ENCODE measurements around the gene RABL2A. TPM values are rescaled to one million over a fixed set of nuclear protein-coding genes. Genes with fewer than 3 reads are reported as not detected.
"Not testable (repeated sequence)": the region's sequence is repeated elsewhere in the genome, so short reads cannot be mapped to it uniquely, and the experiment has no call there.

RABL2A gene
- total RNA-seq, 1 experiment from 2014 or later, result 17.6 TPM

DNA sequence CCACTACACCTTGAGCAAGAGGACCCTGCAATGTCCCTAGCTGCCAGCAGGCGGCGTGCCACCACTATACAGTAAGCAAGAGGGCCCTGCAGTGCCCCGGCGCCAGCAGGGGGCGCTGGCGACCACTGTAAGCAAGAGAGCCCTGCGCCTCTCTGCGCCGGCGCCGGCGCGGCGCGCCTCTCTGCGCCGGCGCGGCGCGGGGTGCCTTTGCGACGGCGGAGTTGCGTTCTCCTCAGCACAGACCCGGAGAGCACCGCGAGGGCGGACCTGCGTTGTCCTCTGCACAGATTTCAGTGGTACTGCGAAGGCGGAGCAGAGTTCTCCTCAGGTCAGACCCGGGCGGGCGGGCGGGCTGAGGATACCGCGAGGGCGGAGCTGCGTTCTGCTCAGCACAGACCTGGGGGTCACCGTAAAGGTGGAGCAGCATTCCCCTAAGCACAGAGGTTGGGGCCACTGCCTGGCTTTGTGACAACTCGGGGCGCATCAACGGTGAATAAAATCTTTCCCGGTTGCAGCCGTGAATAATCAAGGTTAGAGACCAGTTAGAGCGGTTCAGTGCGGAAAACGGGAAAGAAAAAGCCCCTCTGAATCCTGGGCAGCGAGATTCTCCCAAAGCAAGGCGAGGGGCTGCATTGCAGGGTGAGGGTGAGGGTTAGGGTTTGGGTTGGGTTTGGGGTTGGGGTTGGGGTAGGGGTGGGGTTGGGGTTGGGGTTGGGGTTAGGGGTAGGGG, 24.9 kb upstream of the RABL2A start:
- not testable (repeated sequence) for H3K4me3 Mint-ChIP-seq (ENCODE audit: unreplicated experiment)
- peak; percentile 10 for DNase-seq (ENCODE audit: unreplicated experiment)
- CTCF ChIA-PET, result interaction anchor here (0.6 to 0.7 kb wide), 2 partner anchors 485 to 933 kb away, joined by 4 read pairs; no protein-coding TSS in a partner anchor

DNA sequence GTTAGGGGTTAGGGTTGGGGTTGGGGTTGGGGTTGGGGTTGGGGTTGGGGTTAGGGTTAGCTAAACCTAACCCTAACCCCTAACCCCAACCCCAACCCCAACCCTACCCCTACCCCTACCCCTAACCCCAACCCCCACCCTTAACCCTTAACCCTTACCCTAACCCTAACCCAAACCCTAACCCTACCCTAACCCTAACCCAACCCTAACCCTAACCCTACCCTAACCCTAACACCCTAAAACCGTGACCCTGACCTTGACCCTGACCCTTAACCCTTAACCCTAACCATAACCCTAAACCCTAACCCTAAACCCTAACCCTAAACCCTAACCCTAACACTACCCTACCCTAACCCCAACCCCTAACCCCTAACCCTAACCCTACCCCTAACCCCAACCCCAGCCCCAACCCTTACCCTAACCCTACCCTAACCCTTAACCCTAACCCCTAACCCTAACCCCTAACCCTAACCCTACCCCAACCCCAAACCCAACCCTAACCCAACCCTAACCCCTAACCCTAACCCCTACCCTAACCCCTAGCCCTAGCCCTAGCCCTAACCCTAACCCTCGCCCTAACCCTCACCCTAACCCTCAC, 24.1 kb upstream of the RABL2A start:
- Mint-ChIP-seq H3K4me3 (ENCODE audit: unreplicated experiment) (peak overlapping the region; percentile 80), H3K36me3 (ENCODE audit: insufficient read depth, unreplicated experiment) (peaks cover 19% of the 10 kb centered on the region), H3K9me3 (ENCODE audit: unreplicated experiment) (no peaks in the 10 kb centered on the region), H3K27ac (ENCODE audit: low read depth, unreplicated experiment) (peak overlapping the region; percentile 86), H3K27me3 (ENCODE audit: insufficient read depth, unreplicated experiment) (no peaks in the 10 kb centered on the region), H3K4me1 (ENCODE audit: insufficient read depth, unreplicated experiment) (no peaks in the 10 kb centered on the region)
- TF ChIP-seq, protein P1, sequence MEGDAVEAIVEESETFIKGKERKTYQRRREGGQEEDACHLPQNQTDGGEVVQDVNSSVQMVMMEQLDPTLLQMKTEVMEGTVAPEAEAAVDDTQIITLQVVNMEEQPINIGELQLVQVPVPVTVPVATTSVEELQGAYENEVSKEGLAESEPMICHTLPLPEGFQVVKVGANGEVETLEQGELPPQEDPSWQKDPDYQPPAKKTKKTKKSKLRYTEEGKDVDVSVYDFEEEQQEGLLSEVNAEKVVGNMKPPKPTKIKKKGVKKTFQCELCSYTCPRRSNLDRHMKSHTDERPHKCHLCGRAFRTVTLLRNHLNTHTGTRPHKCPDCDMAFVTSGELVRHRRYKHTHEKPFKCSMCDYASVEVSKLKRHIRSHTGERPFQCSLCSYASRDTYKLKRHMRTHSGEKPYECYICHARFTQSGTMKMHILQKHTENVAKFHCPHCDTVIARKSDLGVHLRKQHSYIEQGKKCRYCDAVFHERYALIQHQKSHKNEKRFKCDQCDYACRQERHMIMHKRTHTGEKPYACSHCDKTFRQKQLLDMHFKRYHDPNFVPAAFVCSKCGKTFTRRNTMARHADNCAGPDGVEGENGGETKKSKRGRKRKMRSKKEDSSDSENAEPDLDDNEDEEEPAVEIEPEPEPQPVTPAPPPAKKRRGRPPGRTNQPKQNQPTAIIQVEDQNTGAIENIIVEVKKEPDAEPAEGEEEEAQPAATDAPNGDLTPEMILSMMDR (IDR thresholded peaks at IDR 0.05; ENCODE audit: unreplicated experiment), result no peak
- intact Hi-C loops (cut with micrococcal nuclease), result no loop called here
- no TSS peak for BruUV-seq (replicated peaks)
- ChIA-PET POLR2A (interaction anchor here (0.7 to 1.8 kb wide), 3 partner anchors 19 to 263 kb away, joined by 3 to 6 read pairs (median 3); partner anchors contain the start of gene SLC35F5), CTCF (interaction anchor here (0.7 kb wide), 2 partner anchors 121 to 246 kb away, joined by 3 to 4 read pairs; no protein-coding TSS in a partner anchor)
- no peak for DNase-seq (ENCODE audit: unreplicated experiment)

More for the DNA sequence above, 24.9 kb upstream of the RABL2A start:
- H3K27ac Mint-ChIP-seq (ENCODE audit: low read depth, unreplicated experiment); BruUV-seq (replicated peaks); POLR2A ChIA-PET; intact Hi-C loops (cut with micrococcal nuclease); H3K4me1 Mint-ChIP-seq (ENCODE audit: insufficient read depth, unreplicated experiment); H3K9me3 Mint-ChIP-seq (ENCODE audit: unreplicated experiment); H3K27me3 Mint-ChIP-seq (ENCODE audit: insufficient read depth, unreplicated experiment): not testable (repeated sequence)
- H3K36me3 Mint-ChIP-seq (ENCODE audit: insufficient read depth, unreplicated experiment), result peaks cover 19% of the 10 kb centered on the region
- TF ChIP-seq, protein P1 (IDR thresholded peaks at IDR 0.05; ENCODE audit: unreplicated experiment), result peak; percentile 44

DNA sequence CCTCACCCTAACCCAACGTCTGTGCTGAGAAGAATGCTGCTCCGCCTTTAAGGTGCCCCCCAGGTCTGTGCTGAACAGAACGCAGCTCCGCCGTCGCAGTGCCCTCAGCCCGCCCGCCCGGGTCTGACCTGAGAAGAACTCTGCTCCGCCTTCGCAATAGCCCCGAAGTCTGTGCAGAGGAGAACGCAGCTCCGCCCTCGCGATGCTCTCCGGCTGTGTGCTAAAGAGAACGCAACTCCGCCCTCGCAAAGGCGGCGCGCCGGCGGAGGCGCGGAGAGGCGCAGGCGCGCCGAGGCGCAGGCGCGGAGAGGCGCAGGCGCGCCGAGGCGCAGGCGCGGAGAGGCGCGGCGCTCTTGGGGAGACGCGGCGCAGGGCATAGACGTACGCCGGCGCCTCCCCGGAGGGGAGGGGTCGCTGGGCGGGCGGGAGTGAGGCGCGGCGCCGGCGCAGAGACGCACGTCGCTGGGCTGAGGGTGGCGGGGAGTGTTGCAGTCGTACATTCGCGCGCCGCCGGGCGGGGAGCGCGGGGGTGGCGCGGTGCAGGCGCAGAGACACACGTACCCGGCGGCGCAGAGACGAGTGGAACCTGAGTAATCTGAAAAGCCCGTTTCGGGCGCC, 23.5 kb upstream of the RABL2A start:
- Mint-ChIP-seq H3K27ac (ENCODE audit: low read depth, unreplicated experiment) (peak overlapping the region; percentile 86), H3K36me3 (ENCODE audit: insufficient read depth, unreplicated experiment) (peaks cover 19% of the 10 kb centered on the region), H3K4me3 (ENCODE audit: unreplicated experiment) (peak overlapping the region; percentile 80)
- H3K9me3 Mint-ChIP-seq (ENCODE audit: unreplicated experiment); intact Hi-C loops (cut with micrococcal nuclease); H3K27me3 Mint-ChIP-seq (ENCODE audit: insufficient read depth, unreplicated experiment); BruUV-seq (replicated peaks); H3K4me1 Mint-ChIP-seq (ENCODE audit: insufficient read depth, unreplicated experiment): not testable (repeated sequence)
- ChIA-PET POLR2A (interaction anchor here (0.7 to 1.8 kb wide), 3 partner anchors 20 to 262 kb away, joined by 3 to 6 read pairs (median 3); partner anchors contain the start of gene SLC35F5), CTCF (interaction anchor here (0.7 to 1.1 kb wide), 3 partner anchors 114 to 246 kb away, joined by 3 to 6 read pairs (median 4); no protein-coding TSS in a partner anchor)
- peak; percentile 82 for DNase-seq (ENCODE audit: unreplicated experiment)

DNA sequence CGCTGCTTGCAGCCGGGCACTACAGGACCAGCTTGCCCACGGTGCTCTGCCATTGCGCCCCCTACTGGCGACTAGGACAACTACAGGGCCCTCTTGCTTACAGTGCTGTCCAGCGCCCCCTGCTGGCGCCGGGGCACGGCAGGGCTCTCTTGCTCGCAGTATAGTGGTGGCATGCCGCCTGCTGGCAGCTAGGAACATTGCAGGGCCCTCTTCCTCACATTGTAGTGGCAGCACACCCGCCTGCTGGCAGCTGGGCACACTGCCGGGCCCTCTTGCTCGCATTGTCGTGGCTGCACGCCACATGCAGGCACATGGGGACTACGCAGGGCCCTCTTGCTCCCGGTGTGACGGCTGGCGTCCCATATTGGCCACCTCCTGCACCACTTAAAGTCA, 23.0 kb upstream of the RABL2A start:
- TF ChIP-seq, protein P1 (IDR thresholded peaks at IDR 0.05; ENCODE audit: unreplicated experiment), result peak; percentile 100
- ChIA-PET POLR2A (interaction anchor here (0.6 to 1.8 kb wide), 3 partner anchors 20 to 365 kb away, joined by 3 to 6 read pairs (median 3); partner anchors contain the start of gene SLC35F5), CTCF (interaction anchor here (0.6 to 1.1 kb wide), 9 partner anchors 75 to 944 kb away, joined by 3 to 6 read pairs (median 3); no protein-coding TSS in a partner anchor)
- H3K27me3 Mint-ChIP-seq (ENCODE audit: insufficient read depth, unreplicated experiment); intact Hi-C loops (cut with micrococcal nuclease); H3K4me1 Mint-ChIP-seq (ENCODE audit: insufficient read depth, unreplicated experiment); H3K9me3 Mint-ChIP-seq (ENCODE audit: unreplicated experiment); BruUV-seq (replicated peaks): not testable (repeated sequence)
- Mint-ChIP-seq H3K4me3 (ENCODE audit: unreplicated experiment) (peak overlapping the region; percentile 80), H3K36me3 (ENCODE audit: insufficient read depth, unreplicated experiment) (peaks cover 17% of the 10 kb centered on the region), H3K27ac (ENCODE audit: low read depth, unreplicated experiment) (peak overlapping the region; percentile 86)
- DNase-seq (ENCODE audit: unreplicated experiment), result peak; percentile 84

DNA sequence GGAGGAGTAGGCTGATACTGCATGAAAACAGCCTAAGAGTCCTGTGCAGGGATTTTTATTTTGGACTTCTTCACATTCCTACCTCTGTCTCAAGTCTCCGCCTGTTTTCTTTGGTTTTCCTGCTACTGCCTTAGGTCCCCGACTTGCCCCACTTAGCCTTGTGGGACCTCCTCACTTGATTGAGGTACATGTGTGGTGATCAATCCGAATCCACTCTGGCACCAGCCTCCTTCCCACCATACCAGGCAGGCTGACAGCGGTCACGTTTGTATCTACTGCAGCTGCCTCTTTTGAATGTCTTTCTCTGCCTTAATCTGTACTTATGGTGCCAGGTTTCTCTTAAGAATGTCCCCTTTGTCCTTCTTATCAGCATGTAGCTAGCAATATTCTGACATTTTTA, 22.4 kb upstream of the RABL2A start:
- H3K9me3 Mint-ChIP-seq (ENCODE audit: unreplicated experiment); H3K4me1 Mint-ChIP-seq (ENCODE audit: insufficient read depth, unreplicated experiment); BruUV-seq (replicated peaks); intact Hi-C loops (cut with micrococcal nuclease); DNase-seq (ENCODE audit: unreplicated experiment); H3K27me3 Mint-ChIP-seq (ENCODE audit: insufficient read depth, unreplicated experiment): not testable (repeated sequence)
- H3K27ac Mint-ChIP-seq (ENCODE audit: low read depth, unreplicated experiment), result peak overlapping the region; percentile 86
- POLR2A ChIA-PET, result interaction anchor here (0.6 to 1.8 kb wide), 2 partner anchors 21 to 365 kb away, joined by 3 to 6 read pairs; no protein-coding TSS in a partner anchor
- H3K4me3 Mint-ChIP-seq (ENCODE audit: unreplicated experiment), result peak overlapping the region; percentile 80
- CTCF ChIA-PET, result interaction anchor here (0.6 to 1.1 kb wide), 9 partner anchors 74 to 943 kb away, joined by 3 to 6 read pairs (median 3); no protein-coding TSS in a partner anchor
- peaks cover 12% of the 10 kb centered on the region for H3K36me3 Mint-ChIP-seq (ENCODE audit: insufficient read depth, unreplicated experiment)

DNA sequence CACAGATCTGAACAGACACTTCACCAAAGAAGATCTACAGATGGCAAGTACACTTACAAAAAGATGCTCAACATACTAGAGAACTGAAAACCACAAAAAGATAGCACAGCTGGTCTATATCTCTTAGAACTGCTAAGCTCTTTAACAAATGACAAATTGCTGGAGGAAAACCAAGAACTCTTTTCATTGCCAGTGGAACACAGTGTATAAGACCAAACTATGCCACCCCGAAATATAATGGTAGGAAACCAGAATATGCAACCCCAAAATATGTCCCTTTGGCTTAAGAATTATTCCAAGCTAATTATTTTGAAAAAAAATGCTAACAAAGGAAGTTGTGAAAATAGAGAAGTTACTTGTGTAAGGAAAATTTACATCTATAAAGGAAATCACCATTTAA, 21.0 kb upstream of the RABL2A start:
- POLR2A ChIA-PET; H3K9me3 Mint-ChIP-seq (ENCODE audit: unreplicated experiment); DNase-seq (ENCODE audit: unreplicated experiment); H3K27me3 Mint-ChIP-seq (ENCODE audit: insufficient read depth, unreplicated experiment); BruUV-seq (replicated peaks); H3K4me3 Mint-ChIP-seq (ENCODE audit: unreplicated experiment); H3K4me1 Mint-ChIP-seq (ENCODE audit: insufficient read depth, unreplicated experiment); intact Hi-C loops (cut with micrococcal nuclease); H3K27ac Mint-ChIP-seq (ENCODE audit: low read depth, unreplicated experiment): not testable (repeated sequence)
- H3K36me3 Mint-ChIP-seq (ENCODE audit: insufficient read depth, unreplicated experiment), result peaks cover 11% of the 10 kb centered on the region
- CTCF ChIA-PET, result interaction anchor here (0.6 kb wide), 1 partner anchor 1308 kb away, joined by 3 read pairs; no protein-coding TSS in a partner anchor

All from MCF 10A (cell line).